H1 (cell line): Measurements from ENCODE around the gene UBE2Q2. TPM values are rescaled to one million over a fixed set of nuclear protein-coding genes. Genes with fewer than 3 reads are reported as not detected.

Source experiments
- CTCF ChIA-PET: fragments of 300-600 bp; sonication (Branson Sonifier 250); formaldehyde crosslinking; loops from one replicate; lab custom pipeline; 2021; ENCODE audit not compliant: partially characterized antibody; lab: Charles Lee
- POLR2A ChIA-PET: fragments of 300-600 bp; sonication (Branson Sonifier 250); formaldehyde crosslinking; loops from one replicate; lab custom pipeline; 2021; ENCODE audit warnings: inconsistent platforms; ENCODE audit not compliant: partially characterized antibody; lab: Charles Lee
- DNase-seq, 2 experiments: peaks; one replicate each; pipeline versions ENCODE4 v3.0.0 to v3.0.0-alpha.2; 2010 to 2022; ENCODE audit warnings: low spot score in 2 of 2, low read depth in 1 of 2, mixed read lengths in 1 of 2
- FAIRE-seq: peaks from 2 replicates; lab custom pipeline; 2011; peaks lifted over from hg19 to GRCh38; lab: Jason Lieb, UNC
- H2AFZ ChIP-seq: 2 replicates; pipeline ENCODE4 v1.8.1; 2012; ENCODE audit warnings: low read length, inconsistent platforms
- H2AK5ac ChIP-seq: 2 replicates; pipeline ENCODE4 v1.6.1; 2013; ENCODE audit warnings: low read depth, low read length
- H2BK120ac ChIP-seq: replicated peaks from 2 replicates; pipeline ENCODE3; 2013; ENCODE audit warnings: low read depth, low read length, inconsistent platforms
- H2BK12ac ChIP-seq: 2 replicates; pipeline ENCODE4 v1.6.1; 2013; ENCODE audit warnings: low read depth, low read length
- H2BK15ac ChIP-seq: 2 replicates; pipeline ENCODE4 v1.6.1; 2013; ENCODE audit warnings: low read length
- H2BK20ac ChIP-seq: 2 replicates; pipeline ENCODE4 v1.6.1; 2013; ENCODE audit warnings: low read length
- H2BK5ac ChIP-seq: 2 replicates; pipeline ENCODE4 v1.6.1; 2013; ENCODE audit warnings: low read depth, low read length
- H3K14ac ChIP-seq: 2 replicates; pipeline ENCODE4 v1.6.1; 2013; ENCODE audit warnings: inconsistent platforms; ENCODE audit not compliant: insufficient read length
- H3K18ac ChIP-seq: 2 replicates; pipeline ENCODE4 v1.6.1; 2013; ENCODE audit warnings: low read length; ENCODE audit errors: extremely low read depth
- H3K23ac ChIP-seq: 2 replicates; pipeline ENCODE4 v1.6.1; 2013; ENCODE audit warnings: inconsistent platforms; ENCODE audit not compliant: insufficient read length
- H3K23me2 ChIP-seq: 2 replicates; pipeline ENCODE4 v1.6.1; 2013; ENCODE audit warnings: low read depth, low read length
- H3K27ac ChIP-seq: 2 replicates; pipeline ENCODE4 v1.6.1; 2011; ENCODE audit warnings: low read depth, low read length, inconsistent platforms
- H3K27me3 ChIP-seq, 4 experiments: replicated peaks in 1 of 4; 1 replicate in 1 of 4; 2 replicates in 3 of 4; pipeline versions ENCODE4 v1.6.1 to v1.8.1; 2011 to 2013; ENCODE audit warnings: low read length in 3 of 4, mild to moderate bottlenecking in 3 of 4, inconsistent platforms in 2 of 4, mixed read lengths in 2 of 4, moderate library complexity in 1 of 4; ENCODE audit not compliant: control insufficient read depth in 3 of 4, insufficient read depth in 3 of 4; ENCODE audit errors: extremely low read depth in 1 of 4
- H3K36me3 ChIP-seq, 4 experiments: 2 replicates each; pipeline versions ENCODE4 v1.6.1 to v1.8.1; 2011 to 2013; ENCODE audit warnings: mild to moderate bottlenecking in 4 of 4, low read length in 3 of 4, moderate library complexity in 2 of 4, control low read depth in 1 of 4, inconsistent platforms in 1 of 4; ENCODE audit not compliant: insufficient read depth in 4 of 4, control insufficient read depth in 2 of 4
- H3K4ac ChIP-seq: replicated peaks from 2 replicates; pipeline ENCODE3; 2013; ENCODE audit warnings: low read length, low read depth, mixed read lengths, inconsistent platforms; ENCODE audit not compliant: insufficient read length
- H3K4me1 ChIP-seq, 4 experiments: replicated peaks in 1 of 4; 1 replicate in 1 of 4; 2 replicates in 3 of 4; pipeline versions ENCODE4 v1.6.1 to v1.8.1; 2011 to 2013; ENCODE audit warnings: low read length in 3 of 4, inconsistent platforms in 2 of 4, mixed read lengths in 1 of 4; ENCODE audit not compliant: insufficient read depth in 4 of 4, control insufficient read depth in 3 of 4
- H3K4me2 ChIP-seq, 2 experiments: 2 replicates each; pipeline versions ENCODE4 v1.6.1 to v1.8.1; 2011 to 2013; ENCODE audit warnings: low read depth in 2 of 2, low read length in 2 of 2, control low read depth in 1 of 2, inconsistent platforms in 1 of 2, mild to moderate bottlenecking in 1 of 2; ENCODE audit not compliant: insufficient read depth in 1 of 2
- H3K4me3 ChIP-seq, 4 experiments: fragments of 200-600, 300-600 bp in 1 of 4; sonication (generic), shearing (Covaris generic), sonication (Bioruptor Twin) in 1 of 4; 2 replicates each; pipeline versions ENCODE4 v1.5.1 to v1.8.1; 2011 to 2016; ENCODE audit warnings: low read length in 4 of 4, low read depth in 3 of 4, control low read depth in 2 of 4, inconsistent platforms in 2 of 4, mild to moderate bottlenecking in 2 of 4, mixed read lengths in 1 of 4, moderate library complexity in 1 of 4; ENCODE audit not compliant: insufficient read depth in 2 of 4; ENCODE audit errors: extremely low read depth in 1 of 4
- H3K56ac ChIP-seq: replicated peaks from 2 replicates; pipeline ENCODE3; 2013; ENCODE audit warnings: low read depth, mild to moderate bottlenecking, mixed read lengths, low read length, inconsistent platforms; ENCODE audit not compliant: insufficient read length
- H3K79me1 ChIP-seq: 2 replicates; pipeline ENCODE4 v1.6.1; 2013; ENCODE audit warnings: low read depth, low read length, control low read depth
- H3K79me2 ChIP-seq, 2 experiments: 2 replicates each; pipeline versions ENCODE4 v1.6.1 to v1.8.1; 2012 to 2013; ENCODE audit warnings: low read length in 2 of 2, mild to moderate bottlenecking in 2 of 2, inconsistent platforms in 1 of 2; ENCODE audit not compliant: insufficient read depth in 2 of 2, control insufficient read depth in 1 of 2
- H3K9ac ChIP-seq, 4 experiments: replicated peaks in 1 of 4; 1 replicate in 1 of 4; 2 replicates in 3 of 4; pipeline versions ENCODE4 v1.6.1 to v1.8.1; 2011 to 2013; ENCODE audit warnings: low read depth in 3 of 4, low read length in 3 of 4, control low read depth in 2 of 4, mild to moderate bottlenecking in 2 of 4, moderate library complexity in 2 of 4, inconsistent platforms in 1 of 4; ENCODE audit errors: extremely low read depth in 1 of 4
- H3K9me3 ChIP-seq, 2 experiments: 2 replicates each; pipeline versions ENCODE4 v1.6.1 to v1.8.1; 2012 to 2013; ENCODE audit warnings: mild to moderate bottlenecking in 2 of 2, moderate library complexity in 2 of 2, control low read depth in 1 of 2, inconsistent platforms in 1 of 2, low read depth in 1 of 2, low read length in 1 of 2, mixed read lengths in 1 of 2; ENCODE audit not compliant: insufficient read depth in 2 of 2
- H4K20me1 ChIP-seq, 2 experiments: replicated peaks in 1 of 2; 2 replicates each; pipeline versions ENCODE3 to v1.8.1; 2011 to 2013; ENCODE audit warnings: inconsistent platforms in 2 of 2, low read length in 2 of 2, mild to moderate bottlenecking in 1 of 2; ENCODE audit not compliant: insufficient read depth in 2 of 2, control insufficient read depth in 1 of 2
- H4K5ac ChIP-seq: 2 replicates; pipeline ENCODE4 v1.6.1; 2013; ENCODE audit warnings: low read length, low read depth, mixed read lengths, inconsistent platforms; ENCODE audit not compliant: insufficient read length
- H4K8ac ChIP-seq: 2 replicates; pipeline ENCODE4 v1.8.0; 2013; ENCODE audit warnings: mild to moderate bottlenecking, moderate library complexity, low read length, inconsistent platforms; ENCODE audit not compliant: insufficient read depth; ENCODE audit errors: extremely low read depth
- H4K91ac ChIP-seq: replicated peaks from 2 replicates; pipeline ENCODE3; 2013; ENCODE audit warnings: low read length, mixed read lengths, inconsistent platforms; ENCODE audit not compliant: insufficient read length
- JUND ChIP-seq: IDR thresholded peaks from 2 replicates; pipeline ENCODE4 v1.6.1; 2011; ENCODE audit warnings: mild to moderate bottlenecking, improper control_type of control experiment, low read length
- POLR2A ChIP-seq, 2 experiments: IDR thresholded peaks; 1 replicate in 1 of 2; 2 replicates in 1 of 2; pipeline ENCODE4 v1.6.1; 2011; ENCODE audit warnings: low read depth in 2 of 2, low read length in 2 of 2, mild to moderate bottlenecking in 2 of 2; ENCODE audit errors: control extremely low read depth in 1 of 2
- WGBS, 2 experiments: shearing (Covaris generic) in 1 of 2; methylation state at CpG; one replicate each; pipeline versions ENCODE4 v1.1.6 to v1.1.7; 2013 to 2015; ENCODE audit warnings: low lambda C conversion rate in 2 of 2, mixed read lengths in 2 of 2, inconsistent platforms in 1 of 2, low coverage in 1 of 2, missing lambda C conversion rate in 1 of 2; ENCODE audit not compliant: insufficient replicate concordance in 2 of 2, insufficient coverage in 1 of 2, insufficient read length in 1 of 2; ENCODE audit errors: extremely low coverage in 1 of 2, missing lambda C conversion rate in 1 of 2; 5-methylcytosine and 5-hydroxymethylcytosine counted together
- polyA plus RNA-seq, 7 experiments: library from polyadenylated mRNA; depleted of rRNA in 3 of 7; stranded (reverse) in 5 of 7; unstranded in 2 of 7; fragments of >200 nt in 5 of 7; fragments of 200-250 nt in 2 of 7; gene quantifications; 1 replicate in 5 of 7; 2 replicates in 1 of 7; 4 replicates in 1 of 7; pipeline versions ENCODE4 v1.2.1 to v1.2.3, GENCODE V29; 2011 to 2013; ENCODE audit warnings: missing spikeins in 2 of 7, mixed read lengths in 2 of 7
- total RNA-seq: library from RNA; stranded (reverse); fragmentation: NEBNext Ultra II Directional; extraction: Animal tissue kit (Norgen Biotek cat#: 25700); gene quantifications from 2 replicates; pipeline ENCODE4 v1.2.1, GENCODE V29; 2021

Gene UBE2Q2
- total and polyA plus RNA-seq, 2 of the 8 experiments (the other 6 are each of a cell fraction or from before 2014, with no cell fraction given) = 10.1 to 22.7 TPM

DNA sequence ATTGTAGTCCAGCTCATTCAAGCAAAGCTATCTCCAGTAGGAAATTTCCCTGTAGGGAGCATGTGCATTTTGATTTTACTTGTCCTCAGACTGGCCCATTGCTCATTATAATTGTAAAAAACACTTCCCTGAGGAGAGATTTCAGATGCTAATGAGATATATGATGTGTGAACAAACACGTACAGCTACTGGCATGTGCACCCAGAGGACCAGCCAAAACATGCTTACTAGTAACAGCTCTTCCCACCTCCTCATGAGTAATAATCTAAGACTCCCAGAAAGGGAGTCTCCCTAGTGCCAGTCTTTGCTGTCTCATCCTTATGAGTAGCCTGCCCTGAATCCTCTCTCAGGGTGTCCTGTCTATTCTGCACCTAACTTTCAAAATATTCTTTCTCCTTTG lies 103.8 kb downstream of the UBE2Q2 start:
- no peaks in the 10 kb centered on the region for H3K9me3 ChIP-seq
- H3K18ac ChIP-seq = no peak overlapping the region
- CTCF ChIA-PET = interaction anchor here (0.8 to 1.6 kb wide), 5 partner anchors 10 to 192 kb away, joined by 3 to 4 read pairs (median 4); no protein-coding TSS in a partner anchor
- H3K4ac ChIP-seq = no peak overlapping the region
- POLR2A ChIA-PET = no interaction called here
- 93% methylated on average over 1 of the region's 1 CpG; no CpG with 5 or more reads in 1 of the 2 experiments for WGBS, 2 experiments
- no peak overlapping the region for H2BK5ac ChIP-seq
- H4K91ac ChIP-seq = no peak overlapping the region
- no peak overlapping the region for H3K4me2 ChIP-seq
- H3K27ac ChIP-seq = no peak overlapping the region
- H2BK12ac ChIP-seq = no peak overlapping the region
- no peak overlapping the region for H2BK20ac ChIP-seq
- H3K23ac ChIP-seq = no peak overlapping the region
- H3K23me2 ChIP-seq = no peaks in the 10 kb centered on the region; the same call in 1 of the 2 replicates
- no peaks in the 10 kb centered on the region for H3K36me3 ChIP-seq
- no peak overlapping the region for H3K56ac ChIP-seq
- H4K5ac ChIP-seq = no peak overlapping the region
- no peak overlapping the region for H2AK5ac ChIP-seq
- no peak overlapping the region for H3K9ac ChIP-seq
- no peaks in the 10 kb centered on the region for H3K27me3 ChIP-seq
- no peaks in the 10 kb centered on the region for H3K79me2 ChIP-seq
- H3K4me3 ChIP-seq = no peak overlapping the region
- H2AFZ ChIP-seq = no peak overlapping the region
- H2BK15ac ChIP-seq = no peak overlapping the region
- FAIRE-seq (no peak), DNase-seq (no peak)
- H2BK120ac ChIP-seq = no peak overlapping the region
- H4K8ac ChIP-seq = no peak overlapping the region
- no peaks in the 10 kb centered on the region for H3K4me1 ChIP-seq
- no peak overlapping the region for H3K14ac ChIP-seq
- H3K79me1 ChIP-seq = no peaks in the 10 kb centered on the region
- H4K20me1 ChIP-seq = no peaks in the 10 kb centered on the region
- no peak for TF ChIP-seq JUND
- TF ChIP-seq POLR2A (IDR thresholded peaks at IDR 0.05; ENCODE audit: control extremely low read depth in 1 of 2, low read depth in 2 of 2, low read length in 2 of 2) = no peak
